Myometrial cell (primary cell): ENCODE results near the gene TANGO6. TPM values are rescaled to one million over a fixed set of nuclear protein-coding genes. Genes with fewer than 3 reads are reported as not detected.

Source experiments
- total RNA-seq: library from RNA; depleted of rRNA; stranded (reverse); fragments of >200 nt; gene quantifications from 2 replicates; pipeline ENCODE4 v1.2.3, GENCODE V29; 2015

TANGO6 gene
- total RNA-seq, result 15.3 and 15.4 TPM in 2 replicates

GRCh38 chr16:68843482-68844210 is at the start of gene TANGO6:
Gene TANGO6, plus strand, starts transcription at chr16:68843531. Its CDS starts 87 bp downstream, at chr16:68843618.

DNA sequence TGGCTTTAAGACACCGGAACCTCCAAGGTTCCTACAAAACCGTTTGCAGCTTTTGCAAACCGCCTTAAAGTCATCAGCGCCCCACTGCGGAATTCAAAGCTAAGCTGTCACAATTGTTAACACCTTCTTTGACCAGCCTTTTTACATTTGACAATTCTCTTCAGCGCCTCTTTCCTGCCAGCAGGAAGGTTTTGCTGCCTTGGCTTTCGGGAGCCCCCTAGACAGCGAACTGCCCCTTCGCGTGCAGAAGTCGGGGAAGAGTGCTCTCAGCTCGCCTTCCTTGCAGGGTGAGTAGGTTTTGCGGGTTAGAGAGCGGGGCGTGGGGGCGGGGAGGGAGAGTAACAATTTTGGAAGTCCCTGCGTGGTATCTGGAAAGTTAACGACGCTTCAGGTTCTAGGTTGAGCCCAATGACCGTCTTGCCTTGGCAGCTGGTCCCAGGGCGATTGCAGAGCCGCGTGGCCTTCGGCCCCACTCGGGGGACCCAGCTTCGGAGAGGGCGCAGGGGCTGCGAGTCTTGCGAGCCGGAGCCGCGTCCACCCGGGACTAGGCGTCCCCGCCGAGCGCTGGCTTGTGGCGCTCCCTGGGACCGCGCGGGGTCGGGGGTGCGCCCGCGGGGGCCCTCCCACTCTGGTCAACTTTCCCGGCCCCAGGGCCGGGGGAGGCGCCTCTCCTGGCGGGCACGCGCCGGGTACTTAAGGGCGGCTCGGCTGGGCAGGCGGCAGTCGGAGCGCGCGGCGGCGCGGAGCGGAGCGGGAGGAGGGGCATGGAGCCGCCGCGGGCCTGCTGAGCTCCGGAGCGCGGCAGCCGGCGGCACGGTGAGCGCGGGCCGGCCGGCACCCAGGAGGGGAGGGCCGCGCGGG is 262.4 kb downstream of the TANGO6 start, which contains the start of gene HAS3:
Gene HAS3, plus strand, starts transcription at position 153 of the 861 bp plus-strand sequence. CDS start 3,743 bp downstream, outside the sequence.

GRCh38 chr16:69132424-69133252 is 289.3 kb downstream of the TANGO6 start, which contains the start of the genes CHTF8 and UTP4:
Gene CHTF8, minus strand, starts transcription at chr16:69132588. Its CDS starts 11,130 bp downstream, at chr16:69121458.
Gene UTP4, plus strand, starts transcription at chr16:69132649. Its CDS starts 811 bp downstream, at chr16:69133460.

Other genes starting within 250 kb of the TANGO6 start
- 0.29 and 0.71 TPM in 2 replicates for gene CDH3, start 198.2 kb upstream of the TANGO6 start, total RNA-seq
- gene CDH1, start 106.2 kb upstream of the TANGO6 start, total RNA-seq, result not detected in 2 replicates